H1 (cell line): ENCODE measurements around the gene CCDC184. TPM values are rescaled to one million over a fixed set of nuclear protein-coding genes. Genes with fewer than 3 reads are reported as not detected.

Experiments used
- CTCF ChIA-PET: fragments of 300-600 bp; sonication (Branson Sonifier 250); formaldehyde crosslinking; loops from one replicate; lab custom pipeline; 2021; ENCODE audit not compliant: partially characterized antibody; lab: Charles Lee
- POLR2A ChIA-PET: fragments of 300-600 bp; sonication (Branson Sonifier 250); formaldehyde crosslinking; loops from one replicate; lab custom pipeline; 2021; ENCODE audit warnings: inconsistent platforms; ENCODE audit not compliant: partially characterized antibody; lab: Charles Lee
- DNase-seq, 2 experiments: peaks; one replicate each; pipeline versions ENCODE4 v3.0.0 to v3.0.0-alpha.2; 2010 to 2022; ENCODE audit warnings: low spot score in 2 of 2, low read depth in 1 of 2, mixed read lengths in 1 of 2
- FAIRE-seq: peaks from 2 replicates; lab custom pipeline; 2011; peaks lifted over from hg19 to GRCh38; lab: Jason Lieb, UNC
- H2AFZ ChIP-seq: 2 replicates; pipeline ENCODE4 v1.8.1; 2012; ENCODE audit warnings: low read length, inconsistent platforms
- H2AK5ac ChIP-seq: 2 replicates; pipeline ENCODE4 v1.6.1; 2013; ENCODE audit warnings: low read depth, low read length
- H2BK120ac ChIP-seq: replicated peaks from 2 replicates; pipeline ENCODE3; 2013; ENCODE audit warnings: low read depth, low read length, inconsistent platforms
- H2BK12ac ChIP-seq: 2 replicates; pipeline ENCODE4 v1.6.1; 2013; ENCODE audit warnings: low read depth, low read length
- H2BK15ac ChIP-seq: 2 replicates; pipeline ENCODE4 v1.6.1; 2013; ENCODE audit warnings: low read length
- H2BK20ac ChIP-seq: 2 replicates; pipeline ENCODE4 v1.6.1; 2013; ENCODE audit warnings: low read length
- H2BK5ac ChIP-seq: 2 replicates; pipeline ENCODE4 v1.6.1; 2013; ENCODE audit warnings: low read depth, low read length
- H3K14ac ChIP-seq: 2 replicates; pipeline ENCODE4 v1.6.1; 2013; ENCODE audit warnings: inconsistent platforms; ENCODE audit not compliant: insufficient read length
- H3K18ac ChIP-seq: 2 replicates; pipeline ENCODE4 v1.6.1; 2013; ENCODE audit warnings: low read length; ENCODE audit errors: extremely low read depth
- H3K23ac ChIP-seq: 2 replicates; pipeline ENCODE4 v1.6.1; 2013; ENCODE audit warnings: inconsistent platforms; ENCODE audit not compliant: insufficient read length
- H3K23me2 ChIP-seq: 2 replicates; pipeline ENCODE4 v1.6.1; 2013; ENCODE audit warnings: low read depth, low read length
- H3K27ac ChIP-seq: 2 replicates; pipeline ENCODE4 v1.6.1; 2011; ENCODE audit warnings: low read depth, low read length, inconsistent platforms
- H3K27me3 ChIP-seq, 4 experiments: replicated peaks in 1 of 4; 1 replicate in 1 of 4; 2 replicates in 3 of 4; pipeline versions ENCODE4 v1.6.1 to v1.8.1; 2011 to 2013; ENCODE audit warnings: low read length in 3 of 4, mild to moderate bottlenecking in 3 of 4, inconsistent platforms in 2 of 4, mixed read lengths in 2 of 4, moderate library complexity in 1 of 4; ENCODE audit not compliant: control insufficient read depth in 3 of 4, insufficient read depth in 3 of 4; ENCODE audit errors: extremely low read depth in 1 of 4
- H3K36me3 ChIP-seq, 4 experiments: 2 replicates each; pipeline versions ENCODE4 v1.6.1 to v1.8.1; 2011 to 2013; ENCODE audit warnings: mild to moderate bottlenecking in 4 of 4, low read length in 3 of 4, moderate library complexity in 2 of 4, control low read depth in 1 of 4, inconsistent platforms in 1 of 4; ENCODE audit not compliant: insufficient read depth in 4 of 4, control insufficient read depth in 2 of 4
- H3K4ac ChIP-seq: replicated peaks from 2 replicates; pipeline ENCODE3; 2013; ENCODE audit warnings: low read length, low read depth, mixed read lengths, inconsistent platforms; ENCODE audit not compliant: insufficient read length
- H3K4me1 ChIP-seq, 4 experiments: replicated peaks in 1 of 4; 1 replicate in 1 of 4; 2 replicates in 3 of 4; pipeline versions ENCODE4 v1.6.1 to v1.8.1; 2011 to 2013; ENCODE audit warnings: low read length in 3 of 4, inconsistent platforms in 2 of 4, mixed read lengths in 1 of 4; ENCODE audit not compliant: insufficient read depth in 4 of 4, control insufficient read depth in 3 of 4
- H3K4me2 ChIP-seq, 2 experiments: 2 replicates each; pipeline versions ENCODE4 v1.6.1 to v1.8.1; 2011 to 2013; ENCODE audit warnings: low read depth in 2 of 2, low read length in 2 of 2, control low read depth in 1 of 2, inconsistent platforms in 1 of 2, mild to moderate bottlenecking in 1 of 2; ENCODE audit not compliant: insufficient read depth in 1 of 2
- H3K4me3 ChIP-seq, 4 experiments: fragments of 200-600, 300-600 bp in 1 of 4; sonication (generic), shearing (Covaris generic), sonication (Bioruptor Twin) in 1 of 4; 2 replicates each; pipeline versions ENCODE4 v1.5.1 to v1.8.1; 2011 to 2016; ENCODE audit warnings: low read length in 4 of 4, low read depth in 3 of 4, control low read depth in 2 of 4, inconsistent platforms in 2 of 4, mild to moderate bottlenecking in 2 of 4, mixed read lengths in 1 of 4, moderate library complexity in 1 of 4; ENCODE audit not compliant: insufficient read depth in 2 of 4; ENCODE audit errors: extremely low read depth in 1 of 4
- H3K56ac ChIP-seq: replicated peaks from 2 replicates; pipeline ENCODE3; 2013; ENCODE audit warnings: low read depth, mild to moderate bottlenecking, mixed read lengths, low read length, inconsistent platforms; ENCODE audit not compliant: insufficient read length
- H3K79me1 ChIP-seq: 2 replicates; pipeline ENCODE4 v1.6.1; 2013; ENCODE audit warnings: low read depth, low read length, control low read depth
- H3K79me2 ChIP-seq, 2 experiments: 2 replicates each; pipeline versions ENCODE4 v1.6.1 to v1.8.1; 2012 to 2013; ENCODE audit warnings: low read length in 2 of 2, mild to moderate bottlenecking in 2 of 2, inconsistent platforms in 1 of 2; ENCODE audit not compliant: insufficient read depth in 2 of 2, control insufficient read depth in 1 of 2
- H3K9ac ChIP-seq, 4 experiments: replicated peaks in 1 of 4; 1 replicate in 1 of 4; 2 replicates in 3 of 4; pipeline versions ENCODE4 v1.6.1 to v1.8.1; 2011 to 2013; ENCODE audit warnings: low read depth in 3 of 4, low read length in 3 of 4, control low read depth in 2 of 4, mild to moderate bottlenecking in 2 of 4, moderate library complexity in 2 of 4, inconsistent platforms in 1 of 4; ENCODE audit errors: extremely low read depth in 1 of 4
- H3K9me3 ChIP-seq, 2 experiments: 2 replicates each; pipeline versions ENCODE4 v1.6.1 to v1.8.1; 2012 to 2013; ENCODE audit warnings: mild to moderate bottlenecking in 2 of 2, moderate library complexity in 2 of 2, control low read depth in 1 of 2, inconsistent platforms in 1 of 2, low read depth in 1 of 2, low read length in 1 of 2, mixed read lengths in 1 of 2; ENCODE audit not compliant: insufficient read depth in 2 of 2
- H4K20me1 ChIP-seq, 2 experiments: replicated peaks in 1 of 2; 2 replicates each; pipeline versions ENCODE3 to v1.8.1; 2011 to 2013; ENCODE audit warnings: inconsistent platforms in 2 of 2, low read length in 2 of 2, mild to moderate bottlenecking in 1 of 2; ENCODE audit not compliant: insufficient read depth in 2 of 2, control insufficient read depth in 1 of 2
- H4K5ac ChIP-seq: 2 replicates; pipeline ENCODE4 v1.6.1; 2013; ENCODE audit warnings: low read length, low read depth, mixed read lengths, inconsistent platforms; ENCODE audit not compliant: insufficient read length
- H4K8ac ChIP-seq: 2 replicates; pipeline ENCODE4 v1.8.0; 2013; ENCODE audit warnings: mild to moderate bottlenecking, moderate library complexity, low read length, inconsistent platforms; ENCODE audit not compliant: insufficient read depth; ENCODE audit errors: extremely low read depth
- H4K91ac ChIP-seq: replicated peaks from 2 replicates; pipeline ENCODE3; 2013; ENCODE audit warnings: low read length, mixed read lengths, inconsistent platforms; ENCODE audit not compliant: insufficient read length
- CBX8 ChIP-seq: fragments of 300-800, 300-1000 bp; sonication (generic); IDR thresholded peaks from 2 replicates; pipeline ENCODE4 v1.7.1; 2016; ENCODE audit warnings: low read depth, low read length, borderline replicate concordance
- PHF8 ChIP-seq: fragments of 200-600 bp; sonication (generic); conservative IDR thresholded peaks from 2 replicates; pipeline ENCODE4 v1.7.1; 2012; ENCODE audit warnings: low read depth, mild to moderate bottlenecking, inconsistent platforms, low read length, moderate library complexity
- WGBS, 2 experiments: shearing (Covaris generic) in 1 of 2; methylation state at CpG; one replicate each; pipeline versions ENCODE4 v1.1.6 to v1.1.7; 2013 to 2015; ENCODE audit warnings: low lambda C conversion rate in 2 of 2, mixed read lengths in 2 of 2, inconsistent platforms in 1 of 2, low coverage in 1 of 2, missing lambda C conversion rate in 1 of 2; ENCODE audit not compliant: insufficient replicate concordance in 2 of 2, insufficient coverage in 1 of 2, insufficient read length in 1 of 2; ENCODE audit errors: extremely low coverage in 1 of 2, missing lambda C conversion rate in 1 of 2; 5-methylcytosine and 5-hydroxymethylcytosine counted together
- polyA plus RNA-seq, 7 experiments: library from polyadenylated mRNA; depleted of rRNA in 3 of 7; stranded (reverse) in 5 of 7; unstranded in 2 of 7; fragments of >200 nt in 5 of 7; fragments of 200-250 nt in 2 of 7; gene quantifications; 1 replicate in 5 of 7; 2 replicates in 1 of 7; 4 replicates in 1 of 7; pipeline versions ENCODE4 v1.2.1 to v1.2.3, GENCODE V29; 2011 to 2013; ENCODE audit warnings: missing spikeins in 2 of 7, mixed read lengths in 2 of 7
- total RNA-seq: library from RNA; stranded (reverse); fragmentation: NEBNext Ultra II Directional; extraction: Animal tissue kit (Norgen Biotek cat#: 25700); gene quantifications from 2 replicates; pipeline ENCODE4 v1.2.1, GENCODE V29; 2021

The CCDC184 gene
- total and polyA plus RNA-seq, 2 of the 8 experiments (the other 6 are each of a cell fraction or from before 2014, with no cell fraction given): 2.2 to 3.0 TPM

DNA sequence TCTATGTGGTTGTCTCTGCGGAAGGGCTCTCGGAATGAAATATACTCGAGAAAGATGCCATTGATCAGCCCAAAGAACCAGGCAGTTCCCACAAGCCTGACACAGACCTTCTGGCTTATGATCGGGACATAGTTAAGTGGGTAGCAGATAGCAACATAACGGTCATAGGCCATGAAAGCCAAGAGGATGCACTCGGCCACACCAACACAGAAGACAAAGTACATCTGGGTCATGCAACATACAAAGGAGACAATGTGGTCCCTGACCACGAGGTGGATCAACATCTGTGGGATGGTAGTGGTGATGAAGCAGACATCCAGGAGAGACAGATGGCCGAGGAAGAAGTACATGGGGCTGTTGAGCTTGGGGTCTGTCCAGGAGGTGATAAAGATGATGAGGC, 19.3 kb downstream of the CCDC184 start:
- no peak overlapping the region for H3K27ac ChIP-seq

More for the DNA sequence above, 19.3 kb downstream of the CCDC184 start:
- no peak overlapping the region for H2AK5ac ChIP-seq
- H3K9me3 ChIP-seq: peaks cover 12 to 13% of the 10 kb centered on the region in 2 experiments; a peak in 3 of 4 replicates
- no peak overlapping the region for H3K14ac ChIP-seq
- H3K23ac ChIP-seq: no peak overlapping the region
- peaks cover 7% of the 10 kb centered on the region for H3K23me2 ChIP-seq
- no peak overlapping the region for H4K91ac ChIP-seq
- H2BK120ac ChIP-seq: no peak overlapping the region
- H4K8ac ChIP-seq: no peak overlapping the region
- H3K4ac ChIP-seq: no peak overlapping the region
- H4K5ac ChIP-seq: no peak overlapping the region
- H3K79me2 ChIP-seq: no peaks in the 10 kb centered on the region
- no peak overlapping the region for H2AFZ ChIP-seq
- 89% methylated on average over 8 of the region's 8 CpGs; no CpG with 5 or more reads in 1 of the 2 experiments for WGBS, 2 experiments
- ChIA-PET CTCF (interaction anchor here (1.2 kb wide), 1 partner anchor 30 kb away, joined by 3 read pairs; no protein-coding TSS in a partner anchor), POLR2A (interaction anchor here (0.8 kb wide), 1 partner anchor 13 kb away, joined by 3 read pairs; no protein-coding TSS in a partner anchor)
- no peak overlapping the region for H3K56ac ChIP-seq
- peaks cover 5 to 23% (median 23%) of the 10 kb centered on the region in 4 experiments for H3K27me3 ChIP-seq
- H2BK12ac ChIP-seq: no peak overlapping the region
- H2BK15ac ChIP-seq: no peak overlapping the region
- H2BK5ac ChIP-seq: no peak overlapping the region
- H3K36me3 ChIP-seq: no peaks in the 10 kb centered on the region; a peak in 1 of 8 replicates
- no peak overlapping the region for H3K9ac ChIP-seq
- H3K18ac ChIP-seq: no peak overlapping the region
- FAIRE-seq: no peak
- H3K4me3 ChIP-seq: no peak overlapping the region
- no peaks in the 10 kb centered on the region for H4K20me1 ChIP-seq
- DNase-seq: no peak
- no peaks in the 10 kb centered on the region for H3K79me1 ChIP-seq
- no peaks in the 10 kb centered on the region; a peak in 1 of 7 replicates for H3K4me1 ChIP-seq
- H3K4me2 ChIP-seq: no peak overlapping the region
- TF ChIP-seq PHF8 (no peak), CBX8 (no peak)
- H2BK20ac ChIP-seq: no peak overlapping the region
